Measurements from ENCODE around the gene C10orf67. TPM values are rescaled to one million over a fixed set of nuclear protein-coding genes. Genes with fewer than 3 reads are reported as not detected.
"Not testable (repeated sequence)": the region's sequence is repeated elsewhere in the genome, so short reads cannot be mapped to it uniquely, and the experiment has no call there.

The C10orf67 gene
- total RNA-seq, 1 experiment from 2014 or later = not detected

DNA sequence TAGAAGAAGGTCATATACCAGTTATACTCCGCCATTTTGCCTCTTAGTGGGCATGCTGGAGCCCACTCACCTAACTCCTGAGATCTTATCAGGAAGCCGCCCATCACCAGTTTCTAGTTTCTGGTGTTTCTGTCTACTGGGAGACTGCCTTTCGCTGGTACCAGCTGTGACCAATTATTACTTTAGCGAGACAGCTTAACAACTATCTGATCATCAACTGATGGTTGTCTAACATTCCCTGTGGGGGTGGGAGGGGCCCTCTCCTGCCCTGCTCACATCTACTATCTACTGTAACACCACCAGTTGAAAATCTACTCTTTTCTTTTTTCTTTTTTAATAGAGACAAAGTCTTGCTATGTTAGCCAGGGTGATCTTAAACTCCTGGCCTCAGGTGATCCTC is 46.2 kb upstream of the C10orf67 start:
- Mint-ChIP-seq H3K4me1 (peaks cover 2 to 3% of the 10 kb centered on the region in 2 experiments; a peak in 1 of 4 replicates), H3K27me3 (ENCODE audit: low read depth) (no peaks in the 10 kb centered on the region), H3K27ac (no peak overlapping the region), H3K9me3 (no peaks in the 10 kb centered on the region), H3K4me3 (no peak overlapping the region), H3K36me3 (ENCODE audit: insufficient read depth in 1 of 3, low read depth in 3 of 3) (no peaks in the 10 kb centered on the region)
- Histone ChIP-seq H2BK120ac (ENCODE audit: low read depth, low read length, poor library complexity, severe bottlenecking) (no peak overlapping the region), H2BK20ac (ENCODE audit: low read depth, low read length, poor library complexity, severe bottlenecking) (no peak overlapping the region), H4K91ac (ENCODE audit: insufficient read length, low read depth, low read length) (no peak overlapping the region), H3K27ac (ENCODE audit: insufficient read length, low read depth, low read length) (no peak overlapping the region), H3K14ac (ENCODE audit: insufficient read depth, low read length) (no peak overlapping the region), H4K20me1 (ENCODE audit: control insufficient read depth, insufficient read depth, insufficient read length) (no peaks in the 10 kb centered on the region), H3K9ac (ENCODE audit: extremely low read depth, insufficient read length, low read length) (no peak overlapping the region), H3K79me1 (ENCODE audit: insufficient read depth, low read depth, low read length, poor library complexity, severe bottlenecking) (no peaks in the 10 kb centered on the region), H3K4me2 (ENCODE audit: insufficient read depth, insufficient read length, low read length) (no peak overlapping the region), H2AK5ac (ENCODE audit: insufficient read length, low read length) (no peak overlapping the region), H3K9me3 (ENCODE audit: control insufficient read depth, low read depth, low read length) (no peaks in the 10 kb centered on the region), H4K5ac (ENCODE audit: insufficient read length, low read depth, low read length) (no peak overlapping the region), H3K79me2 (ENCODE audit: insufficient read depth, low read length) (no peaks in the 10 kb centered on the region), H2BK12ac (ENCODE audit: insufficient read length, low read depth, low read length) (no peak overlapping the region), H2AFZ (ENCODE audit: low read length) (no peak overlapping the region), H3K27me3 (ENCODE audit: insufficient read depth, low read length) (no peaks in the 10 kb centered on the region), H4K8ac (replicated peaks; ENCODE audit: insufficient read length, low read depth, low read length) (no peak overlapping the region), H3K23me2 (ENCODE audit: insufficient read length, low read depth, low read length, poor library complexity, severe bottlenecking) (no peaks in the 10 kb centered on the region), H3K18ac (ENCODE audit: insufficient read length, low read depth, low read length) (no peak overlapping the region), H3K4me1 (ENCODE audit: insufficient read depth, low read length) (no peaks in the 10 kb centered on the region), H3K4ac (ENCODE audit: low read depth, low read length) (no peak overlapping the region), H3K56ac (ENCODE audit: insufficient read length, low read depth, low read length) (no peak overlapping the region), H2BK15ac (ENCODE audit: low read depth, low read length) (no peak overlapping the region), H3T11ph (ENCODE audit: low read length) (no peak overlapping the region), H2BK5ac (ENCODE audit: insufficient read length, low read length) (no peak overlapping the region), H3K23ac (ENCODE audit: insufficient read length, low read depth, low read length) (no peak overlapping the region)
- TF ChIP-seq, protein P1, sequence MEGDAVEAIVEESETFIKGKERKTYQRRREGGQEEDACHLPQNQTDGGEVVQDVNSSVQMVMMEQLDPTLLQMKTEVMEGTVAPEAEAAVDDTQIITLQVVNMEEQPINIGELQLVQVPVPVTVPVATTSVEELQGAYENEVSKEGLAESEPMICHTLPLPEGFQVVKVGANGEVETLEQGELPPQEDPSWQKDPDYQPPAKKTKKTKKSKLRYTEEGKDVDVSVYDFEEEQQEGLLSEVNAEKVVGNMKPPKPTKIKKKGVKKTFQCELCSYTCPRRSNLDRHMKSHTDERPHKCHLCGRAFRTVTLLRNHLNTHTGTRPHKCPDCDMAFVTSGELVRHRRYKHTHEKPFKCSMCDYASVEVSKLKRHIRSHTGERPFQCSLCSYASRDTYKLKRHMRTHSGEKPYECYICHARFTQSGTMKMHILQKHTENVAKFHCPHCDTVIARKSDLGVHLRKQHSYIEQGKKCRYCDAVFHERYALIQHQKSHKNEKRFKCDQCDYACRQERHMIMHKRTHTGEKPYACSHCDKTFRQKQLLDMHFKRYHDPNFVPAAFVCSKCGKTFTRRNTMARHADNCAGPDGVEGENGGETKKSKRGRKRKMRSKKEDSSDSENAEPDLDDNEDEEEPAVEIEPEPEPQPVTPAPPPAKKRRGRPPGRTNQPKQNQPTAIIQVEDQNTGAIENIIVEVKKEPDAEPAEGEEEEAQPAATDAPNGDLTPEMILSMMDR (conservative IDR thresholded peaks at IDR 0.05) = no peak
- no CpG with 5 or more reads among the region's 4 CpGs for WGBS (ENCODE audit: extremely low coverage, insufficient read length, low lambda C conversion rate)
- DNase-seq = no peak

DNA sequence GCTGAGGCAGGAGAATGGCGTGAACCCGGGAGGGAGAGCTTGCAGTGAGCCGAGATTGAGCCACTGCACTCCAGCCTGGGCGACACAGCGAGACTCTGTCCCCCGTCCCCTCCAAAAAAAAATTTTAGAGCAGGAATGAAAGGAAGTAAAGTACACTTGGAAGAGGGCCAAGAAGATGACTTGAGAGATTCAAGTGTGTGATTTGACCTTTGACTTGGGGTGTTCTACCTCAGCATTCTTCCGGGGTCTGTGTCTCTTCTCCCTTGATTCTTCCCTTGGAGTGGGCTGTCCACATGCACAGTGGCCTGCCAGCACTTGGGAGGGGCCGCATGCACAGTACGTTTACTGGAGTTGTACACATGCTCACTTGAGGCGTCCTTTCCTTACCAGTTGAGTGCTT is 45.8 kb upstream of the C10orf67 start:
- H3K23ac ChIP-seq (ENCODE audit: insufficient read length, low read depth, low read length) = not testable (repeated sequence)

More for the DNA sequence above, 45.8 kb upstream of the C10orf67 start:
- not testable (repeated sequence) for H3K27ac Mint-ChIP-seq; H3K27me3 ChIP-seq (ENCODE audit: insufficient read depth, low read length); H4K20me1 ChIP-seq (ENCODE audit: control insufficient read depth, insufficient read depth, insufficient read length); H3K56ac ChIP-seq (ENCODE audit: insufficient read length, low read depth, low read length); H3K14ac ChIP-seq (ENCODE audit: insufficient read depth, low read length); H2AK5ac ChIP-seq (ENCODE audit: insufficient read length, low read length); H4K5ac ChIP-seq (ENCODE audit: insufficient read length, low read depth, low read length); H3K79me2 ChIP-seq (ENCODE audit: insufficient read depth, low read length); H3K4ac ChIP-seq (ENCODE audit: low read depth, low read length); H2BK15ac ChIP-seq (ENCODE audit: low read depth, low read length); H4K8ac ChIP-seq (replicated peaks; ENCODE audit: insufficient read length, low read depth, low read length); H3K79me1 ChIP-seq (ENCODE audit: insufficient read depth, low read depth, low read length, poor library complexity, severe bottlenecking); H2BK120ac ChIP-seq (ENCODE audit: low read depth, low read length, poor library complexity, severe bottlenecking); H3K4me3 Mint-ChIP-seq; H2AFZ ChIP-seq (ENCODE audit: low read length); H3K18ac ChIP-seq (ENCODE audit: insufficient read length, low read depth, low read length); DNase-seq; H3K9ac ChIP-seq (ENCODE audit: extremely low read depth, insufficient read length, low read length); H3K27me3 Mint-ChIP-seq (ENCODE audit: low read depth); H3K27ac ChIP-seq (ENCODE audit: insufficient read length, low read depth, low read length); H3K36me3 Mint-ChIP-seq (ENCODE audit: insufficient read depth in 1 of 3, low read depth in 3 of 3); H3K23me2 ChIP-seq (ENCODE audit: insufficient read length, low read depth, low read length, poor library complexity, severe bottlenecking); H3K9me3 Mint-ChIP-seq; H2BK5ac ChIP-seq (ENCODE audit: insufficient read length, low read length); H3T11ph ChIP-seq (ENCODE audit: low read length); H2BK12ac ChIP-seq (ENCODE audit: insufficient read length, low read depth, low read length); H4K91ac ChIP-seq (ENCODE audit: insufficient read length, low read depth, low read length); H3K4me1 ChIP-seq (ENCODE audit: insufficient read depth, low read length); H3K4me2 ChIP-seq (ENCODE audit: insufficient read depth, insufficient read length, low read length); H2BK20ac ChIP-seq (ENCODE audit: low read depth, low read length, poor library complexity, severe bottlenecking); H3K4me1 Mint-ChIP-seq; H3K9me3 ChIP-seq (ENCODE audit: control insufficient read depth, low read depth, low read length)
- no CpG with 5 or more reads among the region's 10 CpGs for WGBS (ENCODE audit: extremely low coverage, insufficient read length, low lambda C conversion rate)

Measured in H9 (cell line).